Measurements from ENCODE around the gene MOB2. TPM values are rescaled to one million over a fixed set of nuclear protein-coding genes. Genes with fewer than 3 reads are reported as not detected.

MOB2 gene
- total RNA-seq, 1 donor from 2014 or later, result 26.4 TPM

GRCh38 chr11:1473011-1473628 is 13.5 kb downstream of the MOB2 start:
- Histone ChIP-seq H3K9ac (ENCODE audit: low read length) (no peak overlapping the region), H3K27ac (ENCODE audit: low read depth, low read length) (no peak overlapping the region), H3K36me3 (ENCODE audit: insufficient read depth, low read length) (no peaks in the 10 kb centered on the region), H3K9me3 (ENCODE audit: insufficient read depth, low read depth, low read length) (no peaks in the 10 kb centered on the region), H3K4me3 (ENCODE audit: insufficient read depth, low read depth, low read length) (no peak overlapping the region), H2AFZ (ENCODE audit: low read depth, low read length) (no peak overlapping the region), H3K4me2 (ENCODE audit: low read length) (no peak overlapping the region), H4K20me1 (ENCODE audit: insufficient read depth, low read length) (peaks cover 7% of the 10 kb centered on the region), H3K27me3 (ENCODE audit: insufficient read depth, low read length) (no peaks in the 10 kb centered on the region), H3K79me2 (ENCODE audit: insufficient read depth, low read length) (no peaks in the 10 kb centered on the region), H3K4me1 (ENCODE audit: insufficient read depth, low read length) (no peaks in the 10 kb centered on the region)
- no peak overlapping the region for H3K27ac Mint-ChIP-seq (ENCODE audit: unreplicated experiment)
- TF ChIP-seq CTCF (IDR thresholded peaks at IDR 0.05; ENCODE audit: insufficient read depth, low read depth, low read length), result no peak
- no peak for TF ChIP-seq EZH2 (IDR thresholded peaks at IDR 0.05; ENCODE audit: insufficient read depth, low read length)
- no peaks in the 10 kb centered on the region for H3K4me1 Mint-ChIP-seq (ENCODE audit: low read depth, unreplicated experiment)
- FAIRE-seq (no peak), DNase-seq (ENCODE audit: low read depth) (no peak)
- H3K9me3 Mint-ChIP-seq (ENCODE audit: unreplicated experiment), result no peaks in the 10 kb centered on the region
- H3K27me3 Mint-ChIP-seq (ENCODE audit: low read depth, unreplicated experiment), result no peaks in the 10 kb centered on the region
- no peak overlapping the region for H3K4me3 Mint-ChIP-seq (ENCODE audit: unreplicated experiment)
- H3K36me3 Mint-ChIP-seq (ENCODE audit: low read depth, unreplicated experiment), result peaks cover 21% of the 10 kb centered on the region

- Histone ChIP-seq H2AFZ (ENCODE audit: low read depth, low read length) (no peak overlapping the region), H3K4me3 (ENCODE audit: insufficient read depth, low read depth, low read length) (no peak overlapping the region), H3K27me3 (ENCODE audit: insufficient read depth, low read length) (no peaks in the 10 kb centered on the region), H4K20me1 (ENCODE audit: insufficient read depth, low read length) (peaks cover 7% of the 10 kb centered on the region), H3K4me2 (ENCODE audit: low read length) (no peak overlapping the region), H3K36me3 (ENCODE audit: insufficient read depth, low read length) (no peaks in the 10 kb centered on the region), H3K4me1 (ENCODE audit: insufficient read depth, low read length) (no peaks in the 10 kb centered on the region), H3K9ac (ENCODE audit: low read length) (no peak overlapping the region), H3K9me3 (ENCODE audit: insufficient read depth, low read depth, low read length) (no peaks in the 10 kb centered on the region), H3K79me2 (ENCODE audit: insufficient read depth, low read length) (no peaks in the 10 kb centered on the region), H3K27ac (ENCODE audit: low read depth, low read length) (no peak overlapping the region)
- TF ChIP-seq CTCF (IDR thresholded peaks at IDR 0.05; ENCODE audit: insufficient read depth, low read depth, low read length) (no peak), EZH2 (IDR thresholded peaks at IDR 0.05; ENCODE audit: insufficient read depth, low read length) (no peak)
- DNase-seq (ENCODE audit: low read depth), result no peak
- Mint-ChIP-seq H3K27me3 (ENCODE audit: low read depth, unreplicated experiment) (no peaks in the 10 kb centered on the region), H3K4me3 (ENCODE audit: unreplicated experiment) (no peak overlapping the region), H3K27ac (ENCODE audit: unreplicated experiment) (no peak overlapping the region), H3K4me1 (ENCODE audit: low read depth, unreplicated experiment) (no peaks in the 10 kb centered on the region), H3K36me3 (ENCODE audit: low read depth, unreplicated experiment) (peaks cover 17% of the 10 kb centered on the region), H3K9me3 (ENCODE audit: unreplicated experiment) (no peaks in the 10 kb centered on the region)
- FAIRE-seq, result no peak
Measured at GRCh38 chr11:1472180-1473005, 14.2 kb downstream of the MOB2 start.

GRCh38 chr11:1471736-1472135 is 14.8 kb downstream of the MOB2 start:
- H4K20me1 ChIP-seq (ENCODE audit: insufficient read depth, low read length), result peaks cover 7% of the 10 kb centered on the region
- peaks cover 14% of the 10 kb centered on the region for H3K36me3 Mint-ChIP-seq (ENCODE audit: low read depth, unreplicated experiment)
- DNase-seq (ENCODE audit: low read depth), result no peak
- peaks cover 4% of the 10 kb centered on the region for H3K4me1 Mint-ChIP-seq (ENCODE audit: low read depth, unreplicated experiment)
- H3K9me3 Mint-ChIP-seq (ENCODE audit: unreplicated experiment), result no peaks in the 10 kb centered on the region
- H3K27ac ChIP-seq (ENCODE audit: low read depth, low read length), result no peak overlapping the region
- H3K79me2 ChIP-seq (ENCODE audit: insufficient read depth, low read length), result no peaks in the 10 kb centered on the region
- no peak overlapping the region for H3K9ac ChIP-seq (ENCODE audit: low read length)
- H3K4me3 ChIP-seq (ENCODE audit: insufficient read depth, low read depth, low read length), result no peak overlapping the region
- no peaks in the 10 kb centered on the region for H3K9me3 ChIP-seq (ENCODE audit: insufficient read depth, low read depth, low read length)
- no peak overlapping the region for H3K27ac Mint-ChIP-seq (ENCODE audit: unreplicated experiment)
- H3K4me3 Mint-ChIP-seq (ENCODE audit: unreplicated experiment), result no peak overlapping the region
- no peak for FAIRE-seq
- H2AFZ ChIP-seq (ENCODE audit: low read depth, low read length), result no peak overlapping the region
- H3K4me2 ChIP-seq (ENCODE audit: low read length), result no peak overlapping the region
- TF ChIP-seq CTCF (IDR thresholded peaks at IDR 0.05; ENCODE audit: insufficient read depth, low read depth, low read length) (no peak), EZH2 (IDR thresholded peaks at IDR 0.05; ENCODE audit: insufficient read depth, low read length) (no peak)
- H3K4me1 ChIP-seq (ENCODE audit: insufficient read depth, low read length), result no peaks in the 10 kb centered on the region
- H3K36me3 ChIP-seq (ENCODE audit: insufficient read depth, low read length), result no peaks in the 10 kb centered on the region
- H3K27me3 Mint-ChIP-seq (ENCODE audit: low read depth, unreplicated experiment), result peaks cover 2% of the 10 kb centered on the region
- H3K27me3 ChIP-seq (ENCODE audit: insufficient read depth, low read length), result no peaks in the 10 kb centered on the region
